Endothelial cell of umbilical vein (primary cell): Measurements from ENCODE around the gene SAFB. TPM values are rescaled to one million over a fixed set of nuclear protein-coding genes. Genes with fewer than 3 reads are reported as not detected.
"Not testable (repeated sequence)": the region's sequence is repeated elsewhere in the genome, so short reads cannot be mapped to it uniquely, and the experiment has no call there.

Experiments used
- BruUV-seq: library from RNA; stranded (reverse); fragments of 400-500 nt; replicated peaks from 2 replicates; lab custom pipeline; 2021; lab: Mats Ljungman, UMichigan
- CTCF ChIA-PET: fragments of 300-600, 350-600 bp; sonication (Branson Sonifier 250); formaldehyde crosslinking; loops from one replicate; lab custom pipeline; 2021; ENCODE audit warnings: antibody characterized with exemption, inconsistent platforms; lab: Charles Lee
- POLR2A ChIA-PET: fragments of 300-600, 350-600 bp; sonication (Branson Sonifier 250); formaldehyde crosslinking; loops from one replicate; lab custom pipeline; 2021; ENCODE audit warnings: antibody characterized with exemption, inconsistent platforms; lab: Charles Lee
- DNase-seq: peaks from one replicate; pipeline ENCODE4 v3.0.0-alpha.2; 2011; ENCODE audit warnings: low read depth, low spot score
- FAIRE-seq: peaks from 2 replicates; lab custom pipeline; 2011; peaks lifted over from hg19 to GRCh38; lab: Jason Lieb, UNC
- H2AFZ ChIP-seq: 2 replicates; pipeline ENCODE4 v1.6.0; 2012; ENCODE audit warnings: low read depth, low read length, control low read depth, inconsistent platforms
- H3K27ac ChIP-seq: 2 replicates; pipeline ENCODE4 v1.5.1; 2011; ENCODE audit warnings: low read depth, mild to moderate bottlenecking, control low read depth, low read length, moderate library complexity; ENCODE audit not compliant: insufficient read depth
- H3K27me3 ChIP-seq, 2 experiments: 2 replicates each; pipeline versions ENCODE4 v1.6.0 to v1.6.1; 2011; ENCODE audit warnings: low read length in 2 of 2, mixed read lengths in 1 of 2; ENCODE audit not compliant: control insufficient read depth in 2 of 2, insufficient read depth in 2 of 2
- H3K36me3 ChIP-seq, 2 experiments: 2 replicates in 1 of 2; 3 replicates in 1 of 2; pipeline ENCODE4 v1.5.1; 2011; ENCODE audit warnings: low read length in 2 of 2, mild to moderate bottlenecking in 1 of 2, moderate library complexity in 1 of 2; ENCODE audit not compliant: control insufficient read depth in 2 of 2, insufficient read depth in 2 of 2; ENCODE audit errors: extremely low read depth in 1 of 2
- H3K4me1 ChIP-seq: 3 replicates; pipeline ENCODE4 v1.5.1; 2011; ENCODE audit warnings: mild to moderate bottlenecking, low read length; ENCODE audit not compliant: control insufficient read depth, insufficient read depth; ENCODE audit errors: extremely low read depth
- H3K4me2 ChIP-seq: 2 replicates; pipeline ENCODE4 v1.6.1; 2011; ENCODE audit warnings: low read length, control low read depth, mixed read lengths; ENCODE audit not compliant: insufficient read depth
- H3K4me3 ChIP-seq, 3 experiments: fragments of 200-600 bp in 1 of 3; sonication (generic), shearing (Covaris generic) in 1 of 3; replicated peaks in 1 of 3; 2 replicates each; pipeline ENCODE4 v1.5.1; 2011 to 2016; ENCODE audit warnings: control low read depth in 3 of 3, low read length in 3 of 3, mild to moderate bottlenecking in 2 of 3, inconsistent platforms in 1 of 3, low read depth in 1 of 3, moderate library complexity in 1 of 3; ENCODE audit not compliant: insufficient read depth in 1 of 3
- H3K79me2 ChIP-seq: 2 replicates; pipeline ENCODE4 v1.6.0; 2012; ENCODE audit warnings: low read length, inconsistent platforms; ENCODE audit not compliant: control insufficient read depth, insufficient read depth
- H3K9ac ChIP-seq: replicated peaks from 2 replicates; pipeline ENCODE3; 2011; ENCODE audit warnings: low read length, control low read depth; ENCODE audit not compliant: insufficient read depth; ENCODE audit errors: extremely low read depth
- H3K9me1 ChIP-seq: replicated peaks from 3 replicates; pipeline ENCODE4 v1.6.0; 2011; ENCODE audit warnings: mild to moderate bottlenecking, low read length; ENCODE audit not compliant: control insufficient read depth, insufficient read depth; ENCODE audit errors: extremely low read depth
- H3K9me3 ChIP-seq: replicated peaks from 2 replicates; pipeline ENCODE4 v1.5.1; 2012; ENCODE audit warnings: low read length, inconsistent platforms; ENCODE audit not compliant: control insufficient read depth, insufficient read depth
- H4K20me1 ChIP-seq: replicated peaks from 2 replicates; pipeline ENCODE3; 2011; ENCODE audit warnings: mild to moderate bottlenecking, low read length; ENCODE audit not compliant: control insufficient read depth, insufficient read depth; ENCODE audit errors: extremely low read depth
- CTCF ChIP-seq, 2 donors: IDR thresholded peaks; 1 replicate in 1 of 2; 2 replicates in 1 of 2; pipeline ENCODE4 v1.5.1; 2011; ENCODE audit warnings: low read length in 2 of 2, mild to moderate bottlenecking in 2 of 2, moderate library complexity in 2 of 2, control low read depth in 1 of 2, inconsistent platforms in 1 of 2, low read depth in 1 of 2; ENCODE audit not compliant: insufficient read depth in 1 of 2; ENCODE audit errors: extremely low read depth in 1 of 2
- EZH2 ChIP-seq: IDR thresholded peaks from 2 replicates; pipeline ENCODE4 v1.6.1; 2012; ENCODE audit warnings: borderline replicate concordance, low read depth, mild to moderate bottlenecking, moderate library complexity, low read length, inconsistent platforms; ENCODE audit not compliant: severe bottlenecking
- FOS ChIP-seq: IDR thresholded peaks from 2 replicates; pipeline ENCODE4 v1.6.1; 2011; ENCODE audit warnings: mild to moderate bottlenecking, low read length, moderate library complexity, borderline replicate concordance; ENCODE audit not compliant: insufficient read depth
- JUN ChIP-seq: IDR thresholded peaks from 2 replicates; pipeline ENCODE4 v1.6.1; 2011; ENCODE audit warnings: borderline replicate concordance, low read depth; ENCODE audit not compliant: insufficient read length, insufficient read depth
- MAX ChIP-seq: IDR thresholded peaks from 2 replicates; pipeline ENCODE4 v1.6.1; 2011; ENCODE audit not compliant: insufficient read depth, insufficient read length
- MYC ChIP-seq: IDR thresholded peaks from one replicate; pipeline ENCODE4 v1.6.1; 2011; ENCODE audit warnings: mild to moderate bottlenecking, low read depth, low read length
- dilution Hi-C: fragments of 300-500 bp; cut with MboI; formaldehyde crosslinking; loops from one replicate; pipeline ENCODE4 v1.15.0; 2019; ENCODE audit warnings: low sequenced_read_pairs; ENCODE audit not compliant: extremely low pct_ligation_motif_present
- intact Hi-C: fragments of 100-400 bp; cut with micrococcal nuclease; formaldehyde crosslinking; loops from one replicate; pipeline ENCODE4 v1.10.0; 2022
- polyA plus RNA-seq, 4 experiments: library from polyadenylated mRNA; depleted of rRNA in 3 of 4; stranded (reverse) in 3 of 4; unstranded in 1 of 4; fragments of >200 nt; gene quantifications; 2 replicates each; pipeline versions ENCODE4 v1.2.1 to v1.2.3, GENCODE V29; 2011 to 2012; ENCODE audit warnings: missing spikeins in 1 of 4
- total RNA-seq: library from RNA; stranded (reverse); gene quantifications from 2 replicates; pipeline ENCODE4 v1.2.3, GENCODE V29; 2021

SAFB gene
- total and polyA plus RNA-seq, 2 donors (not counting 3 experiments of a cell fraction or from before 2014, with no cell fraction given), result 44.7 to 109 TPM

GRCh38 chr19:5608766-5609165 lies 14.1 kb upstream of the SAFB start:
- H4K20me1 ChIP-seq, H3K4me2 ChIP-seq, H3K9me1 ChIP-seq, dilution Hi-C loops, BruUV-seq, POLR2A ChIA-PET, H3K4me1 ChIP-seq, H3K27ac ChIP-seq, FAIRE-seq, H3K9ac ChIP-seq, H3K4me3 ChIP-seq, DNase-seq, H2AFZ ChIP-seq, CTCF ChIA-PET, H3K27me3 ChIP-seq, H3K9me3 ChIP-seq, intact Hi-C loops: not testable (repeated sequence)
- peaks cover 22% of the 10 kb centered on the region for H3K79me2 ChIP-seq
- H3K36me3 ChIP-seq, result peaks cover 35 to 51% of the 10 kb centered on the region in 2 experiments

GRCh38 chr19:5609881-5610448 lies 12.9 kb upstream of the SAFB start:
- no peak for FAIRE-seq
- POLR2A ChIA-PET, result no interaction called here
- peaks cover 31 to 51% of the 10 kb centered on the region in 2 experiments for H3K36me3 ChIP-seq

More at GRCh38 chr19:5609881-5610448, 12.9 kb upstream of the SAFB start:
- H3K27ac ChIP-seq, result no peak overlapping the region
- TF ChIP-seq FOS (no peak), CTCF (IDR thresholded peaks at IDR 0.05; ENCODE audit: extremely low read depth in 1 of 2, insufficient read depth in 1 of 2, low read depth in 1 of 2, low read length in 2 of 2) (no peak), MAX (no peak), EZH2 (no peak), MYC (no peak), JUN (no peak)
- H2AFZ ChIP-seq, result no peak overlapping the region
- H3K9ac ChIP-seq, result no peak overlapping the region
- H3K27me3 ChIP-seq, result no peaks in the 10 kb centered on the region
- CTCF ChIA-PET, result no interaction called here
- no peak overlapping the region for H3K4me3 ChIP-seq
- no peaks in the 10 kb centered on the region for H3K9me1 ChIP-seq
- intact Hi-C loops, result no loop called here
- no peaks in the 10 kb centered on the region for H3K4me1 ChIP-seq
- no TSS peak for BruUV-seq
- no peak overlapping the region for H3K4me2 ChIP-seq
- no peak for DNase-seq
- H3K79me2 ChIP-seq, result peaks cover 25% of the 10 kb centered on the region
- no peaks in the 10 kb centered on the region for H3K9me3 ChIP-seq
- dilution Hi-C loops, result no loop called here
- peaks cover 2% of the 10 kb centered on the region for H4K20me1 ChIP-seq
